Trophoblast cell (in vitro differentiated cells and primary cell): Measurements from ENCODE around the gene LDLRAP1.
A peak's percentile ranks its signal among the peaks of the same experiment; 100 is the strongest.

Experiments used
- DNase-seq, 2 donors: peaks; one replicate each; pipeline ENCODE4 v3.0.0-alpha.2; 2016
- H2AFZ ChIP-seq: 2 replicates; pipeline ENCODE4 v1.6.1; 2013; ENCODE audit warnings: low read length, moderate library complexity, mild to moderate bottlenecking; ENCODE audit not compliant: insufficient read depth, poor library complexity
- H2AK5ac ChIP-seq: 2 replicates; pipeline ENCODE4 v1.6.1; 2013; ENCODE audit warnings: mild to moderate bottlenecking, low read length
- H2BK120ac ChIP-seq: 2 replicates; pipeline ENCODE4 v1.6.1; 2013; ENCODE audit warnings: low read length, mild to moderate bottlenecking, moderate library complexity; ENCODE audit not compliant: insufficient read depth, poor library complexity
- H2BK12ac ChIP-seq: 2 replicates; pipeline ENCODE4 v1.6.1; 2013; ENCODE audit warnings: mild to moderate bottlenecking, low read length, moderate library complexity
- H2BK5ac ChIP-seq: 2 replicates; pipeline ENCODE4 v1.6.1; 2013; ENCODE audit warnings: low read length, low read depth, moderate library complexity, mild to moderate bottlenecking; ENCODE audit not compliant: poor library complexity
- H3K14ac ChIP-seq: 2 replicates; pipeline ENCODE4 v1.6.1; 2013; ENCODE audit warnings: mild to moderate bottlenecking, low read length
- H3K18ac ChIP-seq: 2 replicates; pipeline ENCODE4 v1.6.1; 2013; ENCODE audit warnings: mild to moderate bottlenecking, low read length
- H3K23ac ChIP-seq: 2 replicates; pipeline ENCODE4 v1.6.1; 2013; ENCODE audit warnings: low read length
- H3K27ac ChIP-seq: 2 replicates; pipeline ENCODE4 v1.5.1; 2013; ENCODE audit warnings: low read depth, mild to moderate bottlenecking, inconsistent platforms, low read length, moderate library complexity
- H3K27me3 ChIP-seq: 2 replicates; pipeline ENCODE4 v1.6.1; 2013; ENCODE audit warnings: inconsistent platforms, mild to moderate bottlenecking, low read length, moderate library complexity; ENCODE audit not compliant: insufficient read depth
- H3K36me3 ChIP-seq, 2 experiments: 1 replicate in 1 of 2; 2 replicates in 1 of 2; pipeline ENCODE4 v1.6.1; 2013; ENCODE audit warnings: low read length in 2 of 2, mild to moderate bottlenecking in 2 of 2, moderate library complexity in 1 of 2; ENCODE audit not compliant: insufficient read depth in 2 of 2, control insufficient read depth in 1 of 2
- H3K4ac ChIP-seq: 2 replicates; pipeline ENCODE4 v1.6.1; 2013; ENCODE audit warnings: low read depth, mild to moderate bottlenecking, low read length, moderate library complexity
- H3K4me1 ChIP-seq, 2 experiments: 1 replicate in 1 of 2; 2 replicates in 1 of 2; pipeline ENCODE4 v1.6.1; 2013; ENCODE audit warnings: low read length in 2 of 2, mild to moderate bottlenecking in 2 of 2, moderate library complexity in 1 of 2; ENCODE audit not compliant: insufficient read depth in 2 of 2, control insufficient read depth in 1 of 2
- H3K4me2 ChIP-seq: 2 replicates; pipeline ENCODE4 v1.6.1; 2013; ENCODE audit warnings: inconsistent platforms, mild to moderate bottlenecking, low read length, moderate library complexity
- H3K4me3 ChIP-seq: 2 replicates; pipeline ENCODE4 v1.5.1; 2013; ENCODE audit warnings: mild to moderate bottlenecking, low read depth, low read length, inconsistent platforms
- H3K79me1 ChIP-seq: one replicate; pipeline ENCODE4 v1.6.1; 2013; ENCODE audit warnings: low read length
- H3K79me2 ChIP-seq: 2 replicates; pipeline ENCODE4 v1.6.1; 2013; ENCODE audit warnings: low read length, mild to moderate bottlenecking; ENCODE audit not compliant: control insufficient read depth, insufficient read depth, poor library complexity
- H3K9ac ChIP-seq: 2 replicates; pipeline ENCODE4 v1.6.1; 2013; ENCODE audit warnings: mild to moderate bottlenecking, low read length
- H3K9me3 ChIP-seq: 2 replicates; pipeline ENCODE4 v1.6.1; 2013; ENCODE audit warnings: low read depth, mild to moderate bottlenecking, control low read depth, inconsistent platforms, low read length; ENCODE audit not compliant: insufficient read depth
- H4K12ac ChIP-seq: 2 replicates; pipeline ENCODE4 v1.6.1; 2013; ENCODE audit warnings: low read depth, mild to moderate bottlenecking, low read length, moderate library complexity
- H4K8ac ChIP-seq: 2 replicates; pipeline ENCODE4 v1.6.1; 2013; ENCODE audit warnings: low read depth, mild to moderate bottlenecking, low read length, moderate library complexity
- H4K91ac ChIP-seq: one replicate; pipeline ENCODE4 v1.6.1; 2013; ENCODE audit warnings: low read depth, mild to moderate bottlenecking, low read length, moderate library complexity
- WGBS: extraction: QIAGEN DNeasy Blood & Tissue Kit; methylation state at CpG from one replicate; pipeline ENCODE4 v1.1.7; 2013; ENCODE audit warnings: missing lambda C conversion rate; ENCODE audit not compliant: insufficient read length, insufficient coverage; ENCODE audit errors: extremely low coverage; 5-methylcytosine and 5-hydroxymethylcytosine counted together

LDLRAP1 gene

GRCh38 chr1:25560001-25560400, 16.6 kb downstream of the LDLRAP1 start:
- Histone ChIP-seq H2AK5ac (no peak overlapping the region), H3K9ac (no peak overlapping the region), H3K4me3 (no peak overlapping the region), H3K36me3 (no peaks in the 10 kb centered on the region), H4K91ac (no peak overlapping the region), H3K18ac (no peak overlapping the region), H3K27ac (no peak overlapping the region), H3K4me1 (peaks cover 11 to 12% of the 10 kb centered on the region in 2 experiments), H3K14ac (no peak overlapping the region), H2AFZ (no peak overlapping the region), H4K12ac (no peak overlapping the region), H2BK12ac (no peak overlapping the region), H4K8ac (no peak overlapping the region), H3K4ac (no peak overlapping the region), H2BK120ac (no peak overlapping the region), H3K4me2 (no peak overlapping the region), H3K79me2 (no peaks in the 10 kb centered on the region), H3K23ac (no peak overlapping the region), H3K27me3 (no peaks in the 10 kb centered on the region), H2BK5ac (no peak overlapping the region), H3K79me1 (peaks cover 2% of the 10 kb centered on the region), H3K9me3 (peaks cover 7% of the 10 kb centered on the region)
- no peak for DNase-seq
- WGBS = no CpG with 5 or more reads among the region's 9 CpGs

- Histone ChIP-seq H3K4ac (no peak overlapping the region), H4K91ac (no peak overlapping the region), H3K79me2 (no peaks in the 10 kb centered on the region), H2BK120ac (no peak overlapping the region), H3K9me3 (peaks cover 7% of the 10 kb centered on the region), H3K4me2 (no peak overlapping the region), H3K18ac (no peak overlapping the region), H3K36me3 (no peaks in the 10 kb centered on the region), H3K14ac (no peak overlapping the region), H4K12ac (no peak overlapping the region), H2AK5ac (no peak overlapping the region), H3K79me1 (peaks cover 2% of the 10 kb centered on the region), H3K23ac (no peak overlapping the region), H3K4me1 (peaks cover 12% of the 10 kb centered on the region in 2 experiments), H3K27me3 (no peaks in the 10 kb centered on the region), H3K9ac (no peak overlapping the region), H3K27ac (no peak overlapping the region), H2AFZ (no peak overlapping the region), H3K4me3 (no peak overlapping the region), H2BK5ac (no peak overlapping the region), H2BK12ac (no peak overlapping the region), H4K8ac (no peak overlapping the region)
- DNase-seq = no peak
- no CpG with 5 or more reads among the region's 4 CpGs for WGBS
Observed at GRCh38 chr1:25560788-25561187, 17.4 kb downstream of the LDLRAP1 start.

- Histone ChIP-seq H3K18ac (no peak overlapping the region), H2BK120ac (no peak overlapping the region), H3K36me3 (no peaks in the 10 kb centered on the region), H2AK5ac (no peak overlapping the region), H2BK5ac (no peak overlapping the region), H3K23ac (no peak overlapping the region), H3K4me2 (no peak overlapping the region), H3K27ac (no peak overlapping the region), H3K14ac (no peak overlapping the region), H2BK12ac (no peak overlapping the region), H3K79me1 (peaks cover 2% of the 10 kb centered on the region), H3K27me3 (no peaks in the 10 kb centered on the region), H3K4ac (no peak overlapping the region), H3K4me1 (peaks cover 13 to 14% of the 10 kb centered on the region in 2 experiments), H3K79me2 (no peaks in the 10 kb centered on the region), H4K8ac (no peak overlapping the region), H3K9ac (no peak overlapping the region), H3K9me3 (peaks cover 4% of the 10 kb centered on the region), H4K91ac (no peak overlapping the region), H4K12ac (no peak overlapping the region), H3K4me3 (no peak overlapping the region), H2AFZ (no peak overlapping the region)
- no CpG with 5 or more reads among the region's 8 CpGs for WGBS
- no peak for DNase-seq
Observed at GRCh38 chr1:25561421-25562100, 18.2 kb downstream of the LDLRAP1 start.

GRCh38 chr1:25562101-25562927, 18.9 kb downstream of the LDLRAP1 start:
- no peak for DNase-seq

More at GRCh38 chr1:25562101-25562927, 18.9 kb downstream of the LDLRAP1 start:
- H3K23ac ChIP-seq = no peak overlapping the region
- H4K91ac ChIP-seq = no peak overlapping the region
- H3K4me3 ChIP-seq = no peak overlapping the region
- peaks cover 1% of the 10 kb centered on the region for H3K9me3 ChIP-seq
- H4K12ac ChIP-seq = no peak overlapping the region
- H3K27me3 ChIP-seq = no peaks in the 10 kb centered on the region
- peaks cover 6% of the 10 kb centered on the region for H3K79me1 ChIP-seq
- H2BK12ac ChIP-seq = no peak overlapping the region
- H2AFZ ChIP-seq = peak overlapping the region; percentile 0
- no peak overlapping the region for H3K4me2 ChIP-seq
- H2BK5ac ChIP-seq = no peak overlapping the region
- no peak overlapping the region for H4K8ac ChIP-seq
- H2AK5ac ChIP-seq = no peak overlapping the region
- H2BK120ac ChIP-seq = no peak overlapping the region
- H3K14ac ChIP-seq = no peak overlapping the region
- H3K27ac ChIP-seq = no peak overlapping the region
- no peak overlapping the region for H3K18ac ChIP-seq
- WGBS = no CpG with 5 or more reads among the region's 8 CpGs
- peaks cover 16 to 21% of the 10 kb centered on the region in 2 experiments for H3K4me1 ChIP-seq
- H3K9ac ChIP-seq = no peak overlapping the region
- H3K79me2 ChIP-seq = no peaks in the 10 kb centered on the region
- no peak overlapping the region for H3K4ac ChIP-seq
- no peaks in the 10 kb centered on the region for H3K36me3 ChIP-seq
